ENCODE results near the gene PPP2R2B.
"Not testable (repeated sequence)": the region's sequence is repeated elsewhere in the genome, so short reads cannot be mapped to it uniquely, and the experiment has no call there.

The PPP2R2B gene

GRCh38 chr5:146561711-146562110 lies 316.8 kb downstream of the PPP2R2B start:
- H3K4me3 ChIP-seq (ENCODE audit: insufficient read length, low read depth) = no peak overlapping the region
- H3K9me3 ChIP-seq (ENCODE audit: insufficient read depth, low read length) = peaks cover 6% of the 10 kb centered on the region; the same call in 1 of the 2 replicates
- peaks cover 4% of the 10 kb centered on the region for H3K4me1 ChIP-seq (ENCODE audit: insufficient read depth, insufficient read length)
- H3K36me3 ChIP-seq (ENCODE audit: insufficient read depth, insufficient read length, low read length) = no peaks in the 10 kb centered on the region
- no peaks in the 10 kb centered on the region for H3K27me3 ChIP-seq (ENCODE audit: insufficient read depth, insufficient read length)
- no peak overlapping the region for H3K9ac ChIP-seq (ENCODE audit: insufficient read length, low read depth)
- no peak for TF ChIP-seq SUZ12 (IDR thresholded peaks at IDR 0.05; ENCODE audit: extremely low read depth, insufficient read depth, insufficient read length)
- no peak for TF ChIP-seq YY1 (IDR thresholded peaks at IDR 0.05; ENCODE audit: insufficient read depth, insufficient read length)
- no peak for TF ChIP-seq ZNF274 (IDR thresholded peaks at IDR 0.05; ENCODE audit: low read depth, low read length)
- no peak for DNase-seq (ENCODE audit: low read depth, low spot score)

- no peaks in the 10 kb centered on the region for H3K36me3 ChIP-seq (ENCODE audit: insufficient read depth, insufficient read length, low read length)
- DNase-seq (ENCODE audit: low read depth, low spot score) = peak; percentile 52
- H3K4me3 ChIP-seq (ENCODE audit: insufficient read length, low read depth) = no peak overlapping the region
- no peaks in the 10 kb centered on the region for H3K27me3 ChIP-seq (ENCODE audit: insufficient read depth, insufficient read length)
- H3K9me3 ChIP-seq (ENCODE audit: insufficient read depth, low read length) = peaks cover 7% of the 10 kb centered on the region; the same call in 1 of the 2 replicates
- H3K9ac ChIP-seq (ENCODE audit: insufficient read length, low read depth) = no peak overlapping the region
- TF ChIP-seq YY1 (IDR thresholded peaks at IDR 0.05; ENCODE audit: insufficient read depth, insufficient read length) (no peak), ZNF274 (IDR thresholded peaks at IDR 0.05; ENCODE audit: low read depth, low read length) (no peak), SUZ12 (IDR thresholded peaks at IDR 0.05; ENCODE audit: extremely low read depth, insufficient read depth, insufficient read length) (no peak)
- H3K4me1 ChIP-seq (ENCODE audit: insufficient read depth, insufficient read length) = peaks cover 4% of the 10 kb centered on the region
Measured at GRCh38 chr5:146560205-146560812, 318.2 kb downstream of the PPP2R2B start.

GRCh38 chr5:146556884-146557283 lies 321.7 kb downstream of the PPP2R2B start:
- not testable (repeated sequence) for H3K27me3 ChIP-seq (ENCODE audit: insufficient read depth, insufficient read length); H3K9ac ChIP-seq (ENCODE audit: insufficient read length, low read depth); H3K4me3 ChIP-seq (ENCODE audit: insufficient read length, low read depth); H3K36me3 ChIP-seq (ENCODE audit: insufficient read depth, insufficient read length, low read length); H3K9me3 ChIP-seq (ENCODE audit: insufficient read depth, low read length); H3K4me1 ChIP-seq (ENCODE audit: insufficient read depth, insufficient read length); DNase-seq (ENCODE audit: low read depth, low spot score)

GRCh38 chr5:146553446-146553845 lies 325.1 kb downstream of the PPP2R2B start:
- Histone ChIP-seq H3K27me3 (ENCODE audit: insufficient read depth, insufficient read length) (no peaks in the 10 kb centered on the region), H3K36me3 (ENCODE audit: insufficient read depth, insufficient read length, low read length) (no peaks in the 10 kb centered on the region)
- DNase-seq (ENCODE audit: low read depth, low spot score) = no peak

GRCh38 chr5:146549615-146550014 lies 328.9 kb downstream of the PPP2R2B start:
- DNase-seq (ENCODE audit: low read depth, low spot score) = no peak
- TF ChIP-seq ZNF274 (IDR thresholded peaks at IDR 0.05; ENCODE audit: low read depth, low read length) (no peak), YY1 (IDR thresholded peaks at IDR 0.05; ENCODE audit: insufficient read depth, insufficient read length) (no peak), SUZ12 (IDR thresholded peaks at IDR 0.05; ENCODE audit: extremely low read depth, insufficient read depth, insufficient read length) (no peak)
- H3K4me3 ChIP-seq (ENCODE audit: insufficient read length, low read depth) = no peak overlapping the region
- H3K9me3 ChIP-seq (ENCODE audit: insufficient read depth, low read length) = no peaks in the 10 kb centered on the region
- no peaks in the 10 kb centered on the region for H3K27me3 ChIP-seq (ENCODE audit: insufficient read depth, insufficient read length)
- no peaks in the 10 kb centered on the region for H3K36me3 ChIP-seq (ENCODE audit: insufficient read depth, insufficient read length, low read length)
- H3K4me1 ChIP-seq (ENCODE audit: insufficient read depth, insufficient read length) = no peaks in the 10 kb centered on the region
- H3K9ac ChIP-seq (ENCODE audit: insufficient read length, low read depth) = no peak overlapping the region

More at GRCh38 chr5:146553446-146553845, 325.1 kb downstream of the PPP2R2B start:
- H3K4me1 ChIP-seq (ENCODE audit: insufficient read depth, insufficient read length) = no peaks in the 10 kb centered on the region
- no peak overlapping the region for H3K4me3 ChIP-seq (ENCODE audit: insufficient read length, low read depth)
- H3K9ac ChIP-seq (ENCODE audit: insufficient read length, low read depth) = no peak overlapping the region
- H3K9me3 ChIP-seq (ENCODE audit: insufficient read depth, low read length) = peaks cover 7% of the 10 kb centered on the region; the same call in 1 of the 2 replicates
- no peak for TF ChIP-seq YY1 (IDR thresholded peaks at IDR 0.05; ENCODE audit: insufficient read depth, insufficient read length)
- TF ChIP-seq SUZ12 (IDR thresholded peaks at IDR 0.05; ENCODE audit: extremely low read depth, insufficient read depth, insufficient read length) = no peak
- TF ChIP-seq ZNF274 (IDR thresholded peaks at IDR 0.05; ENCODE audit: low read depth, low read length) = no peak

GRCh38 chr5:146548781-146549449 lies 329.6 kb downstream of the PPP2R2B start:
- TF ChIP-seq SUZ12 (IDR thresholded peaks at IDR 0.05; ENCODE audit: extremely low read depth, insufficient read depth, insufficient read length) (no peak), ZNF274 (IDR thresholded peaks at IDR 0.05; ENCODE audit: low read depth, low read length) (no peak), YY1 (IDR thresholded peaks at IDR 0.05; ENCODE audit: insufficient read depth, insufficient read length) (no peak)
- H3K27me3 ChIP-seq (ENCODE audit: insufficient read depth, insufficient read length) = no peaks in the 10 kb centered on the region
- H3K4me3 ChIP-seq (ENCODE audit: insufficient read length, low read depth) = no peak overlapping the region
- H3K36me3 ChIP-seq (ENCODE audit: insufficient read depth, insufficient read length, low read length) = no peaks in the 10 kb centered on the region
- no peak for DNase-seq (ENCODE audit: low read depth, low spot score)
- no peaks in the 10 kb centered on the region for H3K9me3 ChIP-seq (ENCODE audit: insufficient read depth, low read length)
- no peaks in the 10 kb centered on the region for H3K4me1 ChIP-seq (ENCODE audit: insufficient read depth, insufficient read length)
- H3K9ac ChIP-seq (ENCODE audit: insufficient read length, low read depth) = no peak overlapping the region

GRCh38 chr5:146544232-146544631 lies 334.3 kb downstream of the PPP2R2B start:
- Histone ChIP-seq H3K36me3 (ENCODE audit: insufficient read depth, insufficient read length, low read length) (no peaks in the 10 kb centered on the region), H3K4me1 (ENCODE audit: insufficient read depth, insufficient read length) (no peaks in the 10 kb centered on the region), H3K27me3 (ENCODE audit: insufficient read depth, insufficient read length) (no peaks in the 10 kb centered on the region), H3K4me3 (ENCODE audit: insufficient read length, low read depth) (no peak overlapping the region), H3K9ac (ENCODE audit: insufficient read length, low read depth) (no peak overlapping the region), H3K9me3 (ENCODE audit: insufficient read depth, low read length) (no peaks in the 10 kb centered on the region)
- no peak for DNase-seq (ENCODE audit: low read depth, low spot score)
- no peak for TF ChIP-seq ZNF274 (IDR thresholded peaks at IDR 0.05; ENCODE audit: low read depth, low read length)
- no peak for TF ChIP-seq YY1 (IDR thresholded peaks at IDR 0.05; ENCODE audit: insufficient read depth, insufficient read length)
- no peak for TF ChIP-seq SUZ12 (IDR thresholded peaks at IDR 0.05; ENCODE audit: extremely low read depth, insufficient read depth, insufficient read length)

Data from NT2/D1 (cell line).